SK-N-MC (cell line): ENCODE data around the gene FCHSD1.

ENCODE experiments used
- DNase-seq: peaks from one replicate; pipeline ENCODE4 v3.0.0-alpha.2; 2011; ENCODE audit warnings: low read depth, low spot score
- H3K27ac ChIP-seq: fragments of 200-600 bp; sonication (generic); 2 replicates; pipeline ENCODE4 v1.5.1; 2016; ENCODE audit warnings: mixed run types
- H3K36me3 ChIP-seq: fragments of 200-600 bp; sonication (generic); 2 replicates; pipeline ENCODE4 v1.6.1; 2017; ENCODE audit warnings: antibody characterized with exemption, low read length, mixed read lengths; ENCODE audit not compliant: insufficient read depth
- H3K4me3 ChIP-seq: fragments of 200-600 bp; sonication (generic); 2 replicates; pipeline ENCODE4 v1.5.1; 2016
- H3K9ac ChIP-seq: fragments of 200-600 bp; sonication (generic); 2 replicates; pipeline ENCODE4 v1.8.0; 2017; ENCODE audit warnings: mixed run types, mixed read lengths; ENCODE audit not compliant: insufficient read length
- H3K9me3 ChIP-seq: fragments of 200-600 bp; sonication (generic); 2 replicates; pipeline ENCODE4 v1.6.1; 2017; ENCODE audit warnings: low read depth, mild to moderate bottlenecking, antibody characterized with exemption, low read length, moderate library complexity, mixed read lengths
- EZH2 ChIP-seq: fragments of 200-600 bp; sonication (generic); IDR thresholded peaks from one replicate; pipeline ENCODE4 v1.6.1; 2017; ENCODE audit warnings: antibody characterized with exemption
- FOXP2 ChIP-seq: optimal IDR thresholded peaks from 2 replicates; pipeline ENCODE3; 2011; ENCODE audit warnings: mild to moderate bottlenecking, moderate library complexity; ENCODE audit not compliant: insufficient read depth; ENCODE audit errors: extremely low read length, control extremely low read depth
- POLR2AphosphoS5 ChIP-seq: IDR thresholded peaks from 2 replicates; pipeline ENCODE4 v1.6.1; 2012; ENCODE audit warnings: mild to moderate bottlenecking, low read depth, low read length, borderline replicate concordance

FCHSD1 gene

GRCh38 chr5:141691286-141691866, 40.2 kb upstream of the FCHSD1 start:
- H3K4me3 ChIP-seq, result no peak overlapping the region
- no peaks in the 10 kb centered on the region for H3K36me3 ChIP-seq
- no peak overlapping the region for H3K27ac ChIP-seq
- H3K9me3 ChIP-seq, result no peaks in the 10 kb centered on the region
- no peak for TF ChIP-seq EZH2
- no peak for TF ChIP-seq FOXP2
- TF ChIP-seq POLR2AphosphoS5, result no peak
- DNase-seq, result no peak
- H3K9ac ChIP-seq, result no peak overlapping the region

GRCh38 chr5:141686648-141687416, 35.6 kb upstream of the FCHSD1 start:
- H3K27ac ChIP-seq, result no peak overlapping the region
- H3K9ac ChIP-seq, result no peak overlapping the region
- no peak overlapping the region for H3K4me3 ChIP-seq
- no peaks in the 10 kb centered on the region for H3K9me3 ChIP-seq
- no peak for DNase-seq
- no peaks in the 10 kb centered on the region for H3K36me3 ChIP-seq
- TF ChIP-seq POLR2AphosphoS5 (no peak), EZH2 (no peak), FOXP2 (no peak)

- no peaks in the 10 kb centered on the region for H3K36me3 ChIP-seq
- TF ChIP-seq POLR2AphosphoS5 (no peak), EZH2 (no peak), FOXP2 (no peak)
- DNase-seq, result no peak
- H3K9ac ChIP-seq, result no peak overlapping the region
- H3K9me3 ChIP-seq, result no peaks in the 10 kb centered on the region
- no peak overlapping the region for H3K27ac ChIP-seq
- H3K4me3 ChIP-seq, result no peak overlapping the region
Observed at GRCh38 chr5:141685591-141685990, 34.4 kb upstream of the FCHSD1 start.

DNA sequence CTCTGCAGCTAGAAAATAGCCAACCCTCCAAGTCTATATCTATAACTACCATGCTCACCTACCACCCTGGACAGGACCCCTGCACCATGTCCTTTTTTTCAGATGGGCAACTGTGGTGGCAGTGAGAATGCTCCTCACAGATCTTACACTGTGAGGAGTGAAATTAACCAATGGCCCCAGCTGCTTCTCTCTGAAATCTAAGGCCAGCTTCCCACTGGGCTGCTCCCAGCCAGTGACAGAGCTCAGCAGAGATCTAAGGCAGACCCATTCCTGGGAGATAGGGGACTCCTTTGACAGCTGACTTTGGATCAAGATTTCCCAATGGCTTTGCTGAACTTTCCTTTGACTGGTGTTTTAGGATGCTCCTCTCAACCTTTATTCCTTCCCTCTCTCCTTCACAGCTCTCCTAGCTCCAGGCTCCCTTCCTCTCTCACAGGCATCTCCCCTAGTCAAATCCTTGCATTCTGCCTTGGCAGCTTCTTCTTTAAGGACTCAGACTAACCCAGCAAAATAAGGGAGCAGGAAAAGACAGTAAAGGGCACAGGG, 32.5 kb upstream of the FCHSD1 start:
- Histone ChIP-seq H3K9ac (no peak overlapping the region), H3K9me3 (no peaks in the 10 kb centered on the region), H3K36me3 (no peaks in the 10 kb centered on the region), H3K4me3 (no peak overlapping the region), H3K27ac (no peak overlapping the region)
- TF ChIP-seq POLR2AphosphoS5, result no peak
- no peak for TF ChIP-seq EZH2
- no peak for TF ChIP-seq FOXP2
- no peak for DNase-seq

DNA sequence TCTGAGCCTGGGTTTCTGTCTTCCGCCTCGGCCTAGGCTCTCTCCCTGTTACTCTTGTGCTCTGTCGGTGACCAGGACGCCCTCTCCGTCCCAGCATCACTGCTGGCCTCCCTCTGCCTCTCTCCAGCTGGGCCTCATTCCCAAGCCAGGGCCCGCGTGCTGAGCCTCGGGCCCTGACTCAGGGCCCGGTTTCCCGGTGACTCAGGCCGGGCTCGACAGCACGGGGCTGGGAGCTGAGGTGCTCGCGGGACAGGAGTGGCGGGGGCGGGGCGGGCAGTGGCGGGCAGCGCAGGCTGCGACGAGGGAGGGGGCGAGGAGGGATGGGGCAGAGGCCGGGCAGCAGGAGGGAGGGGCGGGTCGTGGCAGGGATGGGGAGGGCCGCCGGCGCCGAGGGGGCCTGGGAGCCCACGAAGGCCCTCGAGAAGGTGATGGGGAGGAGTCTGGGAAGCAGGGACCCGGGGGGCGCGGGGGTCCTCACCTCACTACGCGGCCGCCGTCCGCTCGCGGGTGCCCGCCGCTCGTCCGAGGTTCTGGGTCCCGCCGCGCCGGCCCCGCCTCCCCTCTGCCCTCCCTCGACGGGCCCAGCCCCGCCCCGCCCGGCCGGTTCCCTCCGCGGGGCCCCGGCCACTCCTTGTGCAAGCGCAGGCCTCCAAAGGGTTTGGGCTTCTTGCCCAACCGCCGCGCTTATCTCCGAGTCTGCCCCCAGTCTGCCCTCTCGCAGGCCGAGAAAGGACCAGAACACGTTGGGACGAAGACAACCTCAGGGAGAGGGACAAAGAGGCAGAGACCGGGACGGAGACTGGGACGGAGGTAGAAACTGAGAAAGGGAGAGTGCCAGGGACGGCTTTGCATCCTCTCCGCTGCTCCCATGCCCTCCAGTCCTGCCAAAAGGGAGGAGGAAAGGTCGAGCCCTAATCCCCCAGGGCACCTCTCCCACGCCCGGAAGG, 30.8 kb upstream of the FCHSD1 start, which contains the start of gene ARAP3:
ARAP3 (minus strand) TSS at position 536 of the 947 bp plus-strand sequence. CDS start 1,744 bp downstream, outside the sequence.
- TF ChIP-seq POLR2AphosphoS5 (no peak), EZH2 (no peak), FOXP2 (no peak)
- H3K27ac ChIP-seq, result no peak within 1 kb of the TSS
- no peak for DNase-seq
- H3K9me3 ChIP-seq, result no peaks in the 10 kb centered on the region
- no peak within 1 kb of the TSS for H3K4me3 ChIP-seq
- no peak within 1 kb of the TSS for H3K9ac ChIP-seq
- no peaks in the 10 kb centered on the region for H3K36me3 ChIP-seq

GRCh38 chr5:141681295-141681694, 30.1 kb upstream of the FCHSD1 start:
- Histone ChIP-seq H3K4me3 (no peak overlapping the region), H3K27ac (no peak overlapping the region), H3K36me3 (no peaks in the 10 kb centered on the region), H3K9ac (no peak overlapping the region), H3K9me3 (no peaks in the 10 kb centered on the region)
- no peak for TF ChIP-seq POLR2AphosphoS5
- TF ChIP-seq FOXP2, result no peak
- TF ChIP-seq EZH2, result no peak
- DNase-seq, result no peak

GRCh38 chr5:141680751-141681201, 29.6 kb upstream of the FCHSD1 start:
- no peak overlapping the region for H3K9ac ChIP-seq
- H3K36me3 ChIP-seq, result no peaks in the 10 kb centered on the region
- no peaks in the 10 kb centered on the region for H3K9me3 ChIP-seq
- TF ChIP-seq POLR2AphosphoS5 (no peak), EZH2 (no peak), FOXP2 (no peak)
- no peak for DNase-seq
- no peak overlapping the region for H3K27ac ChIP-seq
- no peak overlapping the region for H3K4me3 ChIP-seq
